ENCODE results near the gene ATAD3C. TPM values are rescaled to one million over a fixed set of nuclear protein-coding genes. Genes with fewer than 3 reads are reported as not detected.
"Not testable (repeated sequence)": the region's sequence is repeated elsewhere in the genome, so short reads cannot be mapped to it uniquely, and the experiment has no call there.

ATAD3C gene
- total RNA-seq, 1 donor = under 0.01 TPM

- no peak for TF ChIP-seq CTCF (IDR thresholded peaks at IDR 0.05; ENCODE audit: insufficient read depth, low read length)
- DNase-seq (ENCODE audit: low read depth) = peak; percentile 85
- H3K4me3 ChIP-seq (ENCODE audit: low read depth, low read length) = peak within 1 kb of the TSS; percentile 84
These were observed 22.0 kb downstream of the ATAD3C start, which contains the start of gene ATAD3B for GRCh38 chr1:1471389-1472052. ATAD3B (plus strand) TSS chr1:1471765; CDS start chr1:1471885, 120 bp downstream.

- peak; percentile 6 for DNase-seq (ENCODE audit: low read depth)
- peak overlapping the region; percentile 72 for H3K4me3 ChIP-seq (ENCODE audit: low read depth, low read length)
These were observed 22.8 kb downstream of the ATAD3C start for GRCh38 chr1:1472053-1472876.

DNA sequence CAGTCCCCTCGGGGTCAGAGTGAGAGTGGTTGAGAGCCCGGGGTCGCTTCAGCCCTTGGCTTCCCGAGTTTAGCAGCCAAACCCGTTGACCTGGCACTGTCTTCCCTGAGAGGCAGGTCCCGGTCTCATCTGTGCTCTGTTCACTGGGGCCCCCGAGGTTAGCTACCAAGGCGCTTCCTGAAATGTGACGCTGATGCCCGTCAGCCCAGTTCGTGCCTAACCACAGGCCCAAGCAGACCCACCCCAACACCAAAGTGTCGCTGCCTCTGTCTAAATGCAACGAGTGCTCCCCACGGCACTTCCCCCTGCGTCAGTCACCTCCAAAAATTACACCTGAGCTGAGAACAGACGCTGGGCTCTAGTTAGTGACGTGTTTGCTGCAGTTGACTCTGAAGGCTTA is 26.5 kb downstream of the ATAD3C start:
- H3K4me3 ChIP-seq (ENCODE audit: low read depth, low read length); DNase-seq (ENCODE audit: low read depth): not testable (repeated sequence)

GRCh38 chr1:1477206-1477605 is 27.7 kb downstream of the ATAD3C start:
- TF ChIP-seq CTCF (IDR thresholded peaks at IDR 0.05; ENCODE audit: insufficient read depth, low read length) = no peak
- H3K4me3 ChIP-seq (ENCODE audit: low read depth, low read length) = no peak overlapping the region
- no peak for DNase-seq (ENCODE audit: low read depth)

DNA sequence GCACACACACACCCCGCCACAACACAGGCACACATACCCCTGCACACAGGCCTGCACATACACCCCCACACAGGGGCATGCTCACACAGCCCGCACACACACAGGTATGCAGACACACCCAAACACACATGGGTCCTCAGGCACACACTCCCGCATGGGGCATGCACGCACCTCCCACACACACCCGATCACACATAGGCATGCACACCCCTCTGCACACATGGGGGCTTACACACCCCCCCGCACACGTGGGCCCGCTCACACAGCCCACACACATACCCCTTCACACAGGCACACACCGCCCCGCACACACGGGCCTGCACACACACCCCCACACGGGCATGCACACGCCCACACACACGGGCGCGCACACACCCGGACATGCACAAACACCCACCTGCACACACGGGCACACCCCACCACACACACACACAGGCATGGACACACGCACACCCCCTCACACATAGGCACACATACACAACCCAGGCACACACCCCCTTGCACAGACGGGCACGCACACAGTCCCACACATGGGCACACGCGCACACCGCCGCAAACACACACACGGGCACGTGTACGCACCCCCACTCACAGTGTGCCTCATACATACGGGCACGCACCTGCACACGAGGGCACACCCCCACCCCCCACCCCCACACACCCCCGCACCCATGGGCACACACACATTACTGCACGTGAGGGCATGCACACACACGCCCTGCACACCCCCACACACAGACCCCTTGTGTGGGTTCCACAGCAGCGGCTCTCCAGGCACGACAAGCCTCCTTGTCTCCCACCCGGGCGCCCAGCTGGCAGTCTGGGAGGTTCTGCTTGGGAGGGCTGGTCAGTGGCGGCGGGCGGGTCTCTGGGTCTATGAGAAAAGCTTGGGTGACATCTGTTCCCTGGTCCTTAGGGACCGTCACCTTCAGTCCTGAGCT is 30.3 kb downstream of the ATAD3C start:
- H3K4me3 ChIP-seq (ENCODE audit: low read depth, low read length) = no peak overlapping the region
- no peak for DNase-seq (ENCODE audit: low read depth)
- TF ChIP-seq CTCF (IDR thresholded peaks at IDR 0.05; ENCODE audit: insufficient read depth, low read length) = no peak

DNA sequence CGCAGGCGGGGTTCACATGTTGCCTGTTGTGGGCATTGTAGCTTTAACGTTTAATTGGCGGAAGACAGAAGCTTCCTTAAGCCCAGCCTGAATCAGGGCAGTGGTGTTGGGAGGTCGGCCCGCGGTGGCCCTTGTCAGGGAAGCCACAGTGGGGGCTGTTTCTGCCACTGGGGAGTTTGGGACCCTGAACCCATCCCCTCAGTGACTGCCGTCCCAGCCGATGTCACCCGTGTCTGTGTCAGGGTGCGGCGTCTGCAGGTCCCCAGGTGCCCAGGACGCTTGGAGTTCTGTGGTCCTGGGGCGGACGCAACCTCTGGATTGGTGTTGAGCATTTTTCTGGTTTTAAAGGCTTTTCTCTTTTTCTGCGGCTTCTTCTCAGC is 31.0 kb downstream of the ATAD3C start:
- H3K4me3 ChIP-seq (ENCODE audit: low read depth, low read length); DNase-seq (ENCODE audit: low read depth): not testable (repeated sequence)

- DNase-seq (ENCODE audit: low read depth); H3K4me3 ChIP-seq (ENCODE audit: low read depth, low read length): not testable (repeated sequence)
These were observed 32.3 kb downstream of the ATAD3C start for GRCh38 chr1:1481811-1482210.

- no peak for DNase-seq (ENCODE audit: low read depth)
- no peak for TF ChIP-seq CTCF (IDR thresholded peaks at IDR 0.05; ENCODE audit: insufficient read depth, low read length)
- no peak overlapping the region for H3K4me3 ChIP-seq (ENCODE audit: low read depth, low read length)
These were observed 33.4 kb downstream of the ATAD3C start for GRCh38 chr1:1482856-1483255.

Measured in fibroblast of the aortic adventitia (primary cell).